Erythroblast (primary cell): ENCODE measurements around the gene NDUFA11.

ENCODE experiments used
- GATA1 ChIP-seq: IDR thresholded peaks from 2 replicates; pipeline ENCODE4 v1.6.1; 2011; ENCODE audit warnings: low read depth, mild to moderate bottlenecking, control low read depth, low read length, moderate library complexity
- POLR2A ChIP-seq: IDR thresholded peaks from 2 replicates; pipeline ENCODE4 v1.6.1; 2011; ENCODE audit warnings: mild to moderate bottlenecking, low read length

- TF ChIP-seq POLR2A: no peak
- TF ChIP-seq GATA1: no peak
Observed at GRCh38 chr19:5936292-5936592, 32.7 kb upstream of the NDUFA11 start.
